GM10248 (cell line): ENCODE results near the gene PRKCH.
"Not testable (repeated sequence)": the region's sequence is repeated elsewhere in the genome, so short reads cannot be mapped to it uniquely, and the experiment has no call there.

Experiments used
- CTCF ChIA-PET: fragments of 300-600 bp; sonication (Branson Sonifier 250); formaldehyde crosslinking; extraction: SDS; loops from one replicate; lab custom pipeline; 2021; ENCODE audit warnings: antibody characterized with exemption; lab: Yijun Ruan, JAX
- POLR2A ChIA-PET: fragments of 350-650 bp; sonication (Branson Sonifier 250); formaldehyde crosslinking; extraction: SDS; loops from one replicate; lab custom pipeline; 2020; ENCODE audit warnings: antibody characterized with exemption; lab: Yijun Ruan, JAX
- DNase-seq: peaks from one replicate; pipeline ENCODE4 v3.0.0; 2012; ENCODE audit errors: extremely low spot score
- TF ChIP-seq, protein P1 (sequence below): IDR thresholded peaks from 2 replicates; pipeline ENCODE4 v1.5.1; 2012; ENCODE audit warnings: mild to moderate bottlenecking, low read depth; ENCODE audit errors: extremely low read depth, missing control alignments, control extremely low read depth

The PRKCH gene

GRCh38 chr14:61406198-61406597 is 84.8 kb downstream of the PRKCH start:
- CTCF ChIA-PET = interaction anchor here (1.6 kb wide), 1 partner anchor 12 kb away, joined by 6 read pairs; no protein-coding TSS in a partner anchor
- TF ChIP-seq, protein P1, sequence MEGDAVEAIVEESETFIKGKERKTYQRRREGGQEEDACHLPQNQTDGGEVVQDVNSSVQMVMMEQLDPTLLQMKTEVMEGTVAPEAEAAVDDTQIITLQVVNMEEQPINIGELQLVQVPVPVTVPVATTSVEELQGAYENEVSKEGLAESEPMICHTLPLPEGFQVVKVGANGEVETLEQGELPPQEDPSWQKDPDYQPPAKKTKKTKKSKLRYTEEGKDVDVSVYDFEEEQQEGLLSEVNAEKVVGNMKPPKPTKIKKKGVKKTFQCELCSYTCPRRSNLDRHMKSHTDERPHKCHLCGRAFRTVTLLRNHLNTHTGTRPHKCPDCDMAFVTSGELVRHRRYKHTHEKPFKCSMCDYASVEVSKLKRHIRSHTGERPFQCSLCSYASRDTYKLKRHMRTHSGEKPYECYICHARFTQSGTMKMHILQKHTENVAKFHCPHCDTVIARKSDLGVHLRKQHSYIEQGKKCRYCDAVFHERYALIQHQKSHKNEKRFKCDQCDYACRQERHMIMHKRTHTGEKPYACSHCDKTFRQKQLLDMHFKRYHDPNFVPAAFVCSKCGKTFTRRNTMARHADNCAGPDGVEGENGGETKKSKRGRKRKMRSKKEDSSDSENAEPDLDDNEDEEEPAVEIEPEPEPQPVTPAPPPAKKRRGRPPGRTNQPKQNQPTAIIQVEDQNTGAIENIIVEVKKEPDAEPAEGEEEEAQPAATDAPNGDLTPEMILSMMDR = no peak
- no peak for DNase-seq
- POLR2A ChIA-PET = no interaction called here

DNA sequence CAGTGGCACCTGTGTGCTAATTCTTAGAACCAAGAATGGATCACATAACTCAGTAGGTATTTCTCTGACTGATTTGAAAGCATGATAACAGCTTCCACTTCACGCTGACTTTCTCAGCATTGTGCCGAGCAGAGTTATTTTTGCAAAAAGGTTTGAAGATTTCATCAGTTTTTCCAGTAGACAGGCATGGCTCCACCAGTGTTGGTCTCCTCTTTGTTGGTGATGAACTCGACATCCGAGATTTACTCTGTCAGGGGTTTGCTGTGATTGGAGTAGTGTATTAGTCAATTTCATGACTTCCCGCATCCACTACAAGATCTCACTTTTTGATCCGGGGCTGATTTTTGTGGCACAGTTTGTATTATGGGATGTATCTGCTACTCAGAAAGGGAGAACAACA is 85.3 kb downstream of the PRKCH start:
- no peak for DNase-seq
- TF ChIP-seq, protein P1 = no peak
- CTCF ChIA-PET = interaction anchor here (1.1 kb wide), 2 partner anchors 24 to 28 kb away, joined by 3 read pairs; no protein-coding TSS in a partner anchor
- POLR2A ChIA-PET = no interaction called here

- CTCF ChIA-PET = interaction anchor here (0.7 to 1.3 kb wide), 3 partner anchors 14 to 42 kb away, joined by 3 to 4 read pairs (median 3); no protein-coding TSS in a partner anchor
These were observed 87.1 kb downstream of the PRKCH start for GRCh38 chr14:61408498-61408897.

GRCh38 chr14:61409782-61410181 is 88.4 kb downstream of the PRKCH start:
- DNase-seq = no peak
- TF ChIP-seq, protein P1 = no peak
- POLR2A ChIA-PET = no interaction called here
- CTCF ChIA-PET = interaction anchor here (1.2 kb wide), 1 partner anchor 427 kb away, joined by 3 read pairs; no protein-coding TSS in a partner anchor

More at GRCh38 chr14:61408498-61408897, 87.1 kb downstream of the PRKCH start:
- TF ChIP-seq, protein P1 = no peak
- DNase-seq = no peak
- POLR2A ChIA-PET = no interaction called here

DNA sequence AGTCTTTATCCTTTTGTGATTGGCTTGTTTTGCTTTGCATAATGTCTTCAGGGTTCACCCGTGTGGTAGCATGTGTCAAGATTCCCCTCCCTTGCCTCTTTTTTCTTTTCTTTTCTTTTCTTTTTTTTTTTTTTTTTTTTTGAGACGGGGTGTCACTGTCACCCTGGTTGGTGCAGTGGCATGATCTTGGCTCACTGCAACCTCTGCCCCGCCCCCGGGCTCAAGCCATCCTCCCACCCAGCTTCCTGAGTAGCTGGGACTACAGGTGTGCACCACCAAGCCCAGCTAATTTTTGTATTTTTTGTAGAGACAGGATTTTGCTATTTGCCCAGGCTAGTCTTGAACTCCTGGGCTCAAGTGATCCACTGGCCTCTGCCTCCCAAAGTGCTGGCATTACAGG is 94.6 kb downstream of the PRKCH start:
- ChIA-PET POLR2A (interaction anchor here (0.5 kb wide), 1 partner anchor 18 kb away, joined by 3 read pairs; no protein-coding TSS in a partner anchor), CTCF (interaction anchor here (2.2 kb wide), 1 partner anchor 11 kb away, joined by 6 read pairs; no protein-coding TSS in a partner anchor)
- not testable (repeated sequence) for DNase-seq

GRCh38 chr14:61416591-61416990 is 95.2 kb downstream of the PRKCH start:
- ChIA-PET POLR2A (interaction anchor here (0.6 to 0.7 kb wide), 2 partner anchors 17 to 25 kb away, joined by 3 to 4 read pairs; no protein-coding TSS in a partner anchor), CTCF (interaction anchor here (1.9 to 2.2 kb wide), 2 partner anchors 10 to 19 kb away, joined by 6 read pairs; no protein-coding TSS in a partner anchor)
- TF ChIP-seq, protein P1 = no peak
- DNase-seq = no peak

DNA sequence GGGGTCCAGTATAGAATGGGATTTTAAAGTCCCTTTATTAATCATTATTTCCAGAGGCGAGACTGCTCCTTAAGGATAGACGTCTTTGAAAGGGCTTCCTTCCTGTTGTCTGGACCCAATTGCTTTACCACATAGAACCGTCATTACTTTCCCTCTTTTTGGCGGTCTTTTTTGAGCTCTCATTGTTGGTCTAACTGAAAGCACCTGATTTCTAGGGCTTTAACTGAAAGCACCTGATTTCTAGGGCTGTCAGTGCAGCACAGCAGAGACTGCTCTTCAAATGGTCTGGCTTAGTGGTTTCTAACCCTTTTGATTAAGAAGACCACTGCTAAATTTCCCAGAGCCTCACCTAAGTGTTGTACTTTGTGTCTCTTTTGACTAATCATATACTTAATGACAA is 95.8 kb downstream of the PRKCH start:
- ChIA-PET POLR2A (interaction anchor here (0.6 to 0.7 kb wide), 3 partner anchors 17 to 400 kb away, joined by 3 to 4 read pairs (median 4); no protein-coding TSS in a partner anchor), CTCF (interaction anchor here (1.9 to 2.2 kb wide), 2 partner anchors 10 to 19 kb away, joined by 6 read pairs; no protein-coding TSS in a partner anchor)

More for the DNA sequence above, 95.8 kb downstream of the PRKCH start:
- DNase-seq = no peak
- TF ChIP-seq, protein P1 = no peak
